SK-N-MC (cell line): ENCODE measurements around the gene SH3GLB2.

ENCODE experiments used
- EZH2 ChIP-seq: fragments of 200-600 bp; sonication (generic); IDR thresholded peaks from one replicate; pipeline ENCODE4 v1.6.1; 2017; ENCODE audit warnings: antibody characterized with exemption
- FOXP2 ChIP-seq: optimal IDR thresholded peaks from 2 replicates; pipeline ENCODE3; 2011; ENCODE audit warnings: mild to moderate bottlenecking, moderate library complexity; ENCODE audit not compliant: insufficient read depth; ENCODE audit errors: extremely low read length, control extremely low read depth
- POLR2AphosphoS5 ChIP-seq: IDR thresholded peaks from 2 replicates; pipeline ENCODE4 v1.6.1; 2012; ENCODE audit warnings: mild to moderate bottlenecking, low read depth, low read length, borderline replicate concordance

GRCh38 chr9:128999581-129000206, 28.4 kb downstream of the SH3GLB2 start:
- no peak for TF ChIP-seq POLR2AphosphoS5
- TF ChIP-seq EZH2, result no peak
- no peak for TF ChIP-seq FOXP2
